ENCODE results near the gene KEL. TPM values are rescaled to one million over a fixed set of nuclear protein-coding genes. Genes with fewer than 3 reads are reported as not detected.
A peak's percentile ranks its signal among the peaks of the same experiment; 100 is the strongest.

The KEL gene
- total and polyA plus RNA-seq, 2 donors from 2014 or later, result 0.28 to 0.39 TPM

GRCh38 chr7:142910481-142910880, 51.7 kb downstream of the KEL start:
- no peaks in the 10 kb centered on the region for H3K27me3 ChIP-seq (ENCODE audit: control insufficient read depth, insufficient read depth, low read length)
- intact Hi-C loops (cut with DNase I), result no loop called here
- no peak for TF ChIP-seq CTCF (IDR thresholded peaks at IDR 0.05; ENCODE audit: borderline replicate concordance, extremely low read depth, insufficient read depth)
- FAIRE-seq, result no peak
- H3K4me3 ChIP-seq (ENCODE audit: low read length in 3 of 3), result no peak overlapping the region
- no peak overlapping the region for H3K27ac ChIP-seq (ENCODE audit: low read depth in 2 of 2, low read length in 2 of 2)
- peaks cover 0 to 2% (median 0%) of the 10 kb centered on the region in 3 donors for H3K4me1 ChIP-seq (ENCODE audit: control insufficient read depth in 2 of 3, insufficient read depth in 2 of 3, low read depth in 1 of 3, low read length in 3 of 3)
- H3K36me3 ChIP-seq (ENCODE audit: control insufficient read depth in 2 of 3, insufficient read depth in 3 of 3, low read length in 3 of 3), result no peaks in the 10 kb centered on the region
- H3K9ac ChIP-seq (ENCODE audit: low read length in 3 of 3), result no peak overlapping the region
- H3K9me3 ChIP-seq (ENCODE audit: control insufficient read depth in 2 of 3, insufficient read depth in 1 of 3, low read length in 3 of 3), result no peaks in the 10 kb centered on the region
- no peak for DNase-seq

GRCh38 chr7:142910031-142910433, 52.1 kb downstream of the KEL start:
- Histone ChIP-seq H3K36me3 (ENCODE audit: control insufficient read depth in 2 of 3, insufficient read depth in 3 of 3, low read length in 3 of 3) (no peaks in the 10 kb centered on the region), H3K9me3 (ENCODE audit: control insufficient read depth in 2 of 3, insufficient read depth in 1 of 3, low read length in 3 of 3) (no peaks in the 10 kb centered on the region), H3K27ac (ENCODE audit: low read depth in 2 of 2, low read length in 2 of 2) (no peak overlapping the region), H3K9ac (ENCODE audit: low read length in 3 of 3) (no peak overlapping the region), H3K4me1 (ENCODE audit: control insufficient read depth in 2 of 3, insufficient read depth in 2 of 3, low read depth in 1 of 3, low read length in 3 of 3) (peaks cover 0 to 2% (median 0%) of the 10 kb centered on the region in 3 donors), H3K27me3 (ENCODE audit: control insufficient read depth, insufficient read depth, low read length) (no peaks in the 10 kb centered on the region), H3K4me3 (ENCODE audit: low read length in 3 of 3) (no peak overlapping the region)
- intact Hi-C loops (cut with DNase I), result no loop called here
- FAIRE-seq (no peak), DNase-seq (no peak)
- TF ChIP-seq CTCF (IDR thresholded peaks at IDR 0.05; ENCODE audit: borderline replicate concordance, extremely low read depth, insufficient read depth), result no peak

GRCh38 chr7:142908921-142909890, 53.0 kb downstream of the KEL start:
- no peaks in the 10 kb centered on the region for H3K27me3 ChIP-seq (ENCODE audit: control insufficient read depth, insufficient read depth, low read length)
- no peak for FAIRE-seq
- TF ChIP-seq CTCF (IDR thresholded peaks at IDR 0.05; ENCODE audit: borderline replicate concordance, extremely low read depth, insufficient read depth), result peak; percentile 26
- peaks cover 0 to 4% (median 2%) of the 10 kb centered on the region in 3 donors for H3K9me3 ChIP-seq (ENCODE audit: control insufficient read depth in 2 of 3, insufficient read depth in 1 of 3, low read length in 3 of 3)
- H3K36me3 ChIP-seq (ENCODE audit: control insufficient read depth in 2 of 3, insufficient read depth in 3 of 3, low read length in 3 of 3), result no peaks in the 10 kb centered on the region
- no peak overlapping the region for H3K27ac ChIP-seq (ENCODE audit: low read depth in 2 of 2, low read length in 2 of 2)
- H3K4me1 ChIP-seq (ENCODE audit: control insufficient read depth in 2 of 3, insufficient read depth in 2 of 3, low read depth in 1 of 3, low read length in 3 of 3), result peaks cover 0 to 2% (median 0%) of the 10 kb centered on the region in 3 donors
- DNase-seq, result no peak
- no peak overlapping the region for H3K4me3 ChIP-seq (ENCODE audit: low read length in 3 of 3)
- intact Hi-C loops (cut with DNase I), result no loop called here
- H3K9ac ChIP-seq (ENCODE audit: low read length in 3 of 3), result no peak overlapping the region
